K562 (cell line): Measurements from ENCODE around the gene RUVBL2. TPM values are rescaled to one million over a fixed set of nuclear protein-coding genes. Genes with fewer than 3 reads are reported as not detected.

ENCODE experiments used
- BRD9 ChIP-seq: fragments of 450-650 bp; IDR thresholded peaks from 2 replicates; pipeline ENCODE4 v1.6.1; 2018; ENCODE audit warnings: low read depth; ENCODE audit not compliant: partially characterized antibody
- FOXJ2 ChIP-seq: fragments of 200-800 bp; sonication (Bioruptor generic); IDR thresholded peaks from 2 replicates; pipeline ENCODE4 v1.6.1; 2016; ENCODE audit warnings: missing genetic modification characterization, missing compliant biosample characterization
- HDAC1 ChIP-seq, 2 experiments: fragments of 450-650 bp; IDR thresholded peaks; 2 replicates each; pipeline ENCODE4 v1.6.1; 2016 to 2017; ENCODE audit warnings: inconsistent platforms in 1 of 2, mild to moderate bottlenecking in 1 of 2, moderate library complexity in 1 of 2
- HES1 ChIP-seq: fragments of 450-650 bp; IDR thresholded peaks from 2 replicates; pipeline ENCODE4 v1.6.1; 2016; ENCODE audit warnings: low read depth, mild to moderate bottlenecking, moderate library complexity
- HNRNPH1 ChIP-seq: fragments of 200-400 bp; formaldehyde crosslinking; optimal IDR thresholded peaks from 2 replicates; pipeline ENCODE3; 2017; ENCODE audit warnings: low read depth, mild to moderate bottlenecking, low read length, moderate library complexity
- MYC ChIP-seq, 2 experiments: fragments of 250-450 bp in 1 of 2; sonication (Bioruptor Pico) in 1 of 2; IDR thresholded peaks; 2 replicates each; pipeline versions ENCODE4 v1.5.1 to v1.6.1; 2012 to 2021; ENCODE audit warnings: low read depth in 2 of 2, borderline replicate concordance in 1 of 2, improper control_type of control experiment in 1 of 2, low read length in 1 of 2, mild to moderate bottlenecking in 1 of 2, moderate library complexity in 1 of 2
- PHTF2 ChIP-seq: fragments of 250-450 bp; sonication (Bioruptor Pico); IDR thresholded peaks from 2 replicates; pipeline ENCODE4 v1.5.0; 2021; ENCODE audit warnings: mild to moderate bottlenecking
- POLR2AphosphoS2 ChIP-seq: IDR thresholded peaks from 2 replicates; pipeline ENCODE4 v1.6.1; 2012; ENCODE audit warnings: low read length, improper control_type of control experiment
- RBM25 ChIP-seq: fragments of 200-400 bp; formaldehyde crosslinking; IDR thresholded peaks from 2 replicates; pipeline ENCODE4 v1.6.1; 2018; ENCODE audit warnings: low read length, low read depth, moderate library complexity; ENCODE audit not compliant: severe bottlenecking
- RHOXF2B ChIP-seq: fragments of 250-450 bp; sonication (Bioruptor Pico); conservative IDR thresholded peaks from 2 replicates; pipeline ENCODE4 v1.5.1; 2021
- SRSF3 ChIP-seq: fragments of 200-400 bp; formaldehyde crosslinking; IDR thresholded peaks from 2 replicates; pipeline ENCODE4 v1.6.1; 2016; ENCODE audit warnings: mild to moderate bottlenecking, low read length, moderate library complexity; ENCODE audit not compliant: insufficient read depth
- ZBTB5 ChIP-seq: fragments of 450-650 bp; IDR thresholded peaks from 2 replicates; pipeline ENCODE4 v1.6.1; 2017; ENCODE audit warnings: antibody characterized with exemption
- ZNF589 ChIP-seq: fragments of 200-800 bp; sonication (Bioruptor generic); IDR thresholded peaks from 2 replicates; pipeline ENCODE4 v1.6.1; 2016; ENCODE audit warnings: low read depth, missing genetic modification characterization, missing compliant biosample characterization
- ZNF592 ChIP-seq: fragments of 450-650 bp; IDR thresholded peaks from 2 replicates; pipeline ENCODE4 v1.6.1; 2017; ENCODE audit warnings: antibody characterized with exemption, mild to moderate bottlenecking
- polyA plus RNA-seq, 8 experiments: library from polyadenylated mRNA; depleted of rRNA in 4 of 8; stranded (reverse) in 5 of 8; unstranded in 3 of 8; fragments of >200 nt; fragmentation: Nextera tagmentation in 2 of 8; fragmentation: Illumina TruSeq in 1 of 8; extraction: Ambion mirVana in 2 of 8; extraction: Trizol in 1 of 8; gene quantifications; 2 replicates each; pipeline versions ENCODE4 v1.2.1 to v1.2.3, GENCODE V29; 2011 to 2014; ENCODE audit warnings: inconsistent platforms in 1 of 8, missing spikeins in 1 of 8
- total RNA-seq, 7 experiments: library from RNA; depleted of rRNA in 6 of 7; stranded (reverse); fragments of >200 nt in 6 of 7; fragmentation: Illumina TruSeq in 2 of 7; extraction: Trizol in 2 of 7; gene quantifications; 2 replicates each; pipeline versions ENCODE4 v1.2.1 to v1.2.3, GENCODE V29; 2011 to 2021; ENCODE audit warnings: low replicate concordance in 1 of 7
- TF ChIP-seq, protein P1 (sequence below): fragments of 450-650 bp; IDR thresholded peaks from 2 replicates; pipeline ENCODE4 v1.6.1; 2016; ENCODE audit warnings: missing biosample characterization, missing genetic modification characterization

Gene RUVBL2
- total and polyA plus RNA-seq, 9 of the 15 experiments (the other 6 are each of a cell fraction or from before 2014, with no cell fraction given), result 71.4 to 453 (median 237) TPM

DNA sequence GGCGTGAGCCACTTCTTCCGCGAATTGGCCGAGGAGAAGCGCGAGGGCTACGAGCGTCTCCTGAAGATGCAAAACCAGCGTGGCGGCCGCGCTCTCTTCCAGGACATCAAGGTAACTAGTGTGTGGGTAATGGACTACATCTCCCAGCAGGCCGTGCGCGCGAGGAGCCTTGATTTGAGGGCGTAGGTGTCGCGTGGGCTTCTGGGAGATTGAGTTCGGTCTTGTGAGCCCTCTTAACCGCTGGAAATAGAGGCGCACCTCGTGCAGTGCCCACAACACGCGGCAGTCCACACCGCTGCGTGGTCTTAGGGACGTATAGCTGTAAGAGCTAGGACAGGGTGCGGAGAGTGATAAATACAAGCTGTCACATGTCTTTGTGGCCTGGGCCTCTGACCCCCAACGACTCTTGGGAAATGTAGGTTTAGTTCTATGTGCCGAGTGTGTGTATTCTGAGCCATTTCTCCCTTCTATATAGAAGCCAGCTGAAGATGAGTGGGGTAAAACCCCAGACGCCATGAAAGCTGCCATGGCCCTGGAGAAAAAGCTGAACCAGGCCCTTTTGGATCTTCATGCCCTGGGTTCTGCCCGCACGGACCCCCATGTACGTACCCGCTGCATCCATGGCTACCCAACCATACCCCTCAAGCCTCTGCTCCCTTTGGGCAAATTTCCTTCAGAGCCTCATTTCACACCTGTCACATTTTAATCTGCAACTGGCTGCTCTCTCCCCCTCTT, 27.7 kb upstream of the RUVBL2 start (continued):
- TF ChIP-seq ZNF589 (peak; percentile 86; the same call in 1 of the 2 replicates), HES1 (no peak), HDAC1 (IDR thresholded peaks at IDR 0.05) (0 out of 4 replicates have a peak, but pooled peaks of 1 of the 2 experiments have one; percentile 7), RHOXF2B (CRISPR knock-in tag) (0 out of 2 replicates have a peak, but pooled peaks have one; percentile 30), POLR2AphosphoS2 (peak; percentile 16), SRSF3 (no peak), ZNF592 (peak; percentile 62), ZBTB5 (0 out of 2 replicates have a peak, but pooled peaks have one; percentile 38), PHTF2 (peak; percentile 95; the same call in 1 of the 2 replicates), MYC (IDR thresholded peaks at IDR 0.05; ENCODE audit: low read depth, low read length) (peak; percentile 54; the same call in 1 of the 2 replicates), MYC (CRISPR knock-in tag; IDR thresholded peaks at IDR 0.05; ENCODE audit: borderline replicate concordance, low read depth) (peak; percentile 37; the same call in 1 of the 2 replicates), FOXJ2 (tag) (no peak; the same call in 1 of the 2 replicates), HNRNPH1 (no peak), RBM25 (no peak), BRD9 (no peak)
- TF ChIP-seq, protein P1, sequence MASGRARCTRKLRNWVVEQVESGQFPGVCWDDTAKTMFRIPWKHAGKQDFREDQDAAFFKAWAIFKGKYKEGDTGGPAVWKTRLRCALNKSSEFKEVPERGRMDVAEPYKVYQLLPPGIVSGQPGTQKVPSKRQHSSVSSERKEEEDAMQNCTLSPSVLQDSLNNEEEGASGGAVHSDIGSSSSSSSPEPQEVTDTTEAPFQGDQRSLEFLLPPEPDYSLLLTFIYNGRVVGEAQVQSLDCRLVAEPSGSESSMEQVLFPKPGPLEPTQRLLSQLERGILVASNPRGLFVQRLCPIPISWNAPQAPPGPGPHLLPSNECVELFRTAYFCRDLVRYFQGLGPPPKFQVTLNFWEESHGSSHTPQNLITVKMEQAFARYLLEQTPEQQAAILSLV (tag), result no peak
